Ascending aorta (tissue), 2 donors: ENCODE results near the gene BLMH. TPM values are rescaled to one million over a fixed set of nuclear protein-coding genes. Genes with fewer than 3 reads are reported as not detected.
"Not testable (repeated sequence)": the region's sequence is repeated elsewhere in the genome, so short reads cannot be mapped to it uniquely, and the experiment has no call there.

ENCODE experiments used
- DNase-seq, 2 donors: peaks; one replicate each; pipeline ENCODE4 v3.0.0-alpha.2; 2019; ENCODE audit warnings: low spot score in 2 of 2
- H3K27ac ChIP-seq, 2 donors: fragments of 200-600 bp; sonication (generic); one replicate each; pipeline ENCODE4 v1.5.1; 2016 to 2017; ENCODE audit warnings: mild to moderate bottlenecking in 1 of 2
- H3K27me3 ChIP-seq: fragments of 200-600 bp; sonication (generic); one replicate; pipeline ENCODE4 v1.5.1; 2017
- H3K36me3 ChIP-seq, 2 donors: fragments of 200-600 bp; sonication (generic); one replicate each; pipeline ENCODE4 v1.5.1; 2016
- H3K4me1 ChIP-seq, 2 donors: fragments of 200-600 bp; sonication (generic); one replicate each; pipeline ENCODE4 v1.5.1; 2016 to 2017; ENCODE audit warnings: mild to moderate bottlenecking in 1 of 2
- H3K4me3 ChIP-seq, 2 donors: fragments of 200-600 bp; sonication (generic); one replicate each; pipeline ENCODE4 v1.5.1; 2016 to 2017; ENCODE audit warnings: mild to moderate bottlenecking in 1 of 2
- H3K9me3 ChIP-seq, 2 donors: fragments of 200-600 bp; sonication (generic); one replicate each; pipeline ENCODE4 v1.5.1; 2016
- CTCF ChIP-seq, 3 experiments: fragments of 200-600 bp in 2 of 3; fragments of 450-650 bp in 1 of 3; sonication (generic) in 2 of 3; IDR thresholded peaks; one replicate each; pipeline ENCODE4 v1.5.1; 2016 to 2019; ENCODE audit warnings: antibody characterized with exemption in 3 of 3, mild to moderate bottlenecking in 1 of 3, moderate library complexity in 1 of 3
- intact Hi-C: fragments of 100-400 bp; cut with DNase I; formaldehyde crosslinking; loops from one replicate; pipeline ENCODE4 v1.15.1; 2023
- total RNA-seq: library from RNA; depleted of rRNA; stranded (reverse); fragments of >200 nt; gene quantifications from one replicate; pipeline ENCODE4 v1.1.0, GENCODE V29; 2016

Gene BLMH
- total RNA-seq, 1 donor from 2014 or later: 6.9 TPM

- no peak for TF ChIP-seq CTCF (IDR thresholded peaks at IDR 0.05)
- Histone ChIP-seq H3K9me3 (no peaks in the 10 kb centered on the region), H3K4me1 (no peaks in the 10 kb centered on the region), H3K36me3 (no peaks in the 10 kb centered on the region), H3K27me3 (no peaks in the 10 kb centered on the region), H3K4me3 (no peak overlapping the region), H3K27ac (no peak overlapping the region)
- intact Hi-C loops: no loop called here
- DNase-seq: no peak
Measured at GRCh38 chr17:30210366-30210765, 81.4 kb downstream of the BLMH start.

GRCh38 chr17:30209930-30210329 is 81.8 kb downstream of the BLMH start:
- no peak for DNase-seq
- Histone ChIP-seq H3K4me3 (no peak overlapping the region), H3K4me1 (no peaks in the 10 kb centered on the region), H3K36me3 (no peaks in the 10 kb centered on the region), H3K27me3 (no peaks in the 10 kb centered on the region), H3K27ac (no peak overlapping the region), H3K9me3 (no peaks in the 10 kb centered on the region)
- intact Hi-C loops: no loop called here
- no peak for TF ChIP-seq CTCF (IDR thresholded peaks at IDR 0.05)

- no peak for DNase-seq
- H3K9me3 ChIP-seq: no peaks in the 10 kb centered on the region
- no peaks in the 10 kb centered on the region for H3K27me3 ChIP-seq
- H3K4me3 ChIP-seq: no peak overlapping the region
- intact Hi-C loops: no loop called here
- no peaks in the 10 kb centered on the region for H3K36me3 ChIP-seq
- no peak overlapping the region for H3K27ac ChIP-seq
- H3K4me1 ChIP-seq: no peaks in the 10 kb centered on the region
- TF ChIP-seq CTCF (IDR thresholded peaks at IDR 0.05): no peak
Measured at GRCh38 chr17:30208214-30208613, 83.5 kb downstream of the BLMH start.

GRCh38 chr17:30207655-30208054 is 84.1 kb downstream of the BLMH start:
- no peak overlapping the region for H3K4me3 ChIP-seq
- TF ChIP-seq CTCF (IDR thresholded peaks at IDR 0.05): no peak
- H3K27me3 ChIP-seq: no peaks in the 10 kb centered on the region
- no peaks in the 10 kb centered on the region for H3K36me3 ChIP-seq
- H3K27ac ChIP-seq: no peak overlapping the region
- DNase-seq: no peak
- H3K9me3 ChIP-seq: no peaks in the 10 kb centered on the region
- no peaks in the 10 kb centered on the region for H3K4me1 ChIP-seq
- intact Hi-C loops: no loop called here

GRCh38 chr17:30203471-30203981 is 88.2 kb downstream of the BLMH start:
- TF ChIP-seq CTCF (IDR thresholded peaks at IDR 0.05): no peak
- Histone ChIP-seq H3K4me3 (no peak overlapping the region), H3K36me3 (no peaks in the 10 kb centered on the region), H3K9me3 (no peaks in the 10 kb centered on the region), H3K27ac (no peak overlapping the region), H3K4me1 (no peaks in the 10 kb centered on the region), H3K27me3 (no peaks in the 10 kb centered on the region)
- DNase-seq: no peak
- intact Hi-C loops: no loop called here

- H3K4me1 ChIP-seq, H3K9me3 ChIP-seq, H3K36me3 ChIP-seq, H3K4me3 ChIP-seq, H3K27ac ChIP-seq, DNase-seq, intact Hi-C loops, H3K27me3 ChIP-seq: not testable (repeated sequence)
Measured at GRCh38 chr17:30200656-30201055, 91.1 kb downstream of the BLMH start.
